NCI-H1694 treated with DMSO at 0.1 percent for 48 hours (cell line): ENCODE data around the gene PPIL1.

Source experiments
- DNase-seq: peaks from one replicate; lab custom pipeline; 2025; lab: John Stamatoyannopoulos, UW

Gene PPIL1

DNA sequence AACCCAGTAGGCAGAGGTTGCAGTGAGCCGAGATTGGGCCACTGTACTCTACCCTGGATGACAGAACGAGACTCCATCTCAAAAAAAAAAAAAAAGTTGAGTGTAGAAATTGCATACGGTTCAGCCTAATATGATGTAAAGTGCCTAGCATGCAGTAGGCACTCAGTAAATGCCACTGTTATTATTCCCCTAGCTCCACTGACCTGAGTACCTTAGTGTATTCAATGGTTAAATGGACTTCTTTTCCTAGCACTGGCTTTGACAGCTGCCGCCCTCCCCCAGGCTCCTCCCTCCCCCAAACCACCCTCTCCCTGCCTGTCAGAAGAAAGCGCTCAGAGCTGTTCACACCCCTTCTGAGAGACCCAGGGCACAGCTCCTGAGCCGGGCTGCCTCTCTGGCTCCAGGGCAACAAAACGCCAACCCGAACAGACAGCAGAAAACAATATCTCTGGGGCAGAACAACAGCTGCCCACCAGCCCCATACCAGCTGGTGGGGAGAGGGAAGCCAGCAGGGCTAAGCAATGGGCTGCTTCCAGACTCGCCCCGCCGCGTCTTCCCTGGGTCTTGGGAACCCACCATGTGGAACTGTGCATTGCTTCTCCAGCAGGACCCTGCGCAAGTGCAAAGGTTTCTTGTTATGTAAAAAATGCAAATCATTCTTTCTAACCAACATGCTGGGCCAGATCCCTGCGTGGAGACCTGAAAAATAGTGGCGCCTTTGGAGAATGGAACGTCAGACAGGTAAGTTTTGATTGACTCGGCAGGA, 39.8 kb downstream of the PPIL1 start:
- DNase-seq: peak; percentile 40

DNA sequence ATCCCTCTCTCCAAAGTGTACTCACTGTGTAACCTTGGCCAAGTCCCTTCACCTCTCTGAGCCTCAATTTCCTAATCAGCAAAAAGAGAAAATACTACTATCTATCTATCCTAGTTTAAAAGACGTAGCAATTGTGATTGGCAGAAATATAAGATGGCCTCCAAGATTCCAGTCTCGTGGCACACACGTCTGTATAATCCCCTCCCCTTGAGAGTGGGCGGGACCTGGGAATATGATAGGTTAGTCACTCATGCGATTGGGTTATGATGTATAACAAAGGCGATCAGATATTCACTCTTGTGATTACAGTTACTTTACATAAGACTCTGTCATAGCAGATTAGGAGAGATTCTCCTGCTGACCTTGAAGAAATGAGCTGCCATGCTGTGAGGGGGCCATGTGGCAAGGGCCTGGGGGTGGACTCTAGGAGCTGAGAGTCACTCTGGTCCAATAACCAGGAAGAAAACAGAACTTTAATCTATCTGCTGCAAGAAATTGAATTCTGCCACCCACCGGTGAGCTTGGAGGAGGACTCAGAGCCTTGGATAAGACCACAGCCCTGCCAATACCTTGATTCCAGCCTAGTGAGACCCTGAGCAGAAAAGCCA, 41.3 kb downstream of the PPIL1 start:
- DNase-seq: no peak

DNA sequence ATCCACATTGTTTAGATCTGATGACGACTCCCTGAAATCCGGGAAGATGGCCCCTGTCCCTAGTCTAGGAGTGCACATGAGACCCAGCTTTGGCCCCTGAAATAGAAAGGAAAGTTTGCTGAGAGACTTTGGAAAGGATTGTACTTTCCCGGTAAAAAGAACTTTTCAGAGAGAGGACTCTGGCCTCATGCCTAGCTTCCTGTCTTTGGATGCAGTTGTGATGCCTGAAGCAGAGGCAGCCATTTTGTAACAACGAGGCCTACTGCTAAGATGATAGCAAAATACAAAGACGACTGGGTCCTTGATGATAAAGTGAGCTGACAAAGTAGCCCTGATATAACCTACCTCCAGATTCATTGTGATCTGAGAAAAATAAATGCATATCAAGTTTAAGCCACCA, 42.3 kb downstream of the PPIL1 start:
- no peak for DNase-seq

DNA sequence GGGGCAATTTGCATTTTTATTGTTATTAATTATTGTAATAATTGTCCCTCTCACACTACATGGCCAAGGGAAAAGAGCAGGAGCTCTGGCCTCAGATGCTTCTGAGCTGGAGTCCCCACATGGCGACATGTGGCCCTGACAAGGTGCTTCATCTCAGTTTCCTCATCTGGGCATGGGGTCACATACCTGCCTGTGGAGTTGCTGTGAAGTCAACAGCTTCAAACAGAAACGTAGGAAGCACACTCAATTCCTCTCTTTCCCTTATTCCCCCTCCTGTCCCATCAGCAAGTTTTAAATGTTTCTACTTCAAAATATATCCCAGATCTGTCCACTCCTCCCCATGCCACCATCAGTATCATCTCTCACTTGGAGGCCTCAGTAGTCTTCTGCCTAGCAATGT, 44.0 kb downstream of the PPIL1 start:
- no peak for DNase-seq

DNA sequence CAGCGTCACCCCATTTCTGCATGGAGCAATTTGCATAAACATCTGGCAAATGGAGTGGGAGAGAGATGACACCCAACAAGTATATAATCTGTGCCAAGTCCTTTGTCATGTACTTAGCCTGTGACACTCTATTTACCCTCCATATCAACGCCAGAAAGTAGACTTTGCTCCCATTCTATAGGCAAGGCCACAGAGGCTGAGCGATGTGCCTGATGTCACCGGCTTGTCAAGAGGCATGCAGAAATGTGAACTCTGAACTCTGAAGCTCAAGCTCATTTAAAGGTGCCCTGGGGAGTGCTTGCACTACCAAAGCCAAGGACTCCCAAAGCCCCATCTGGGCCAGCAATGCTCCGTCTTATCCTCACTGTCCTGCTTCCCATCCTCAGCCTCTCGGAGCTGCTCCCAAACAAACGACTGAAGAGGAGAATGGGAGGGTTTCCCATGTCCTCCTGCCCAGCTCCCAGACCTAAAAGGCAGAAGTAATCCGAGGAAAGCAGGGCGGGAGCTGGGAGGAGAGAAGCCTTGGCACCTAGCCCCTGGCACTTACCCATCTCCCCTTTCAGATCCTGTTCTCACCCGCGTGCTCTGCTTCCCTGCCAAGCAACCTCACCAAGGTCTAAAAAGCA, 44.6 kb downstream of the PPIL1 start:
- DNase-seq: peak; percentile 89

DNA sequence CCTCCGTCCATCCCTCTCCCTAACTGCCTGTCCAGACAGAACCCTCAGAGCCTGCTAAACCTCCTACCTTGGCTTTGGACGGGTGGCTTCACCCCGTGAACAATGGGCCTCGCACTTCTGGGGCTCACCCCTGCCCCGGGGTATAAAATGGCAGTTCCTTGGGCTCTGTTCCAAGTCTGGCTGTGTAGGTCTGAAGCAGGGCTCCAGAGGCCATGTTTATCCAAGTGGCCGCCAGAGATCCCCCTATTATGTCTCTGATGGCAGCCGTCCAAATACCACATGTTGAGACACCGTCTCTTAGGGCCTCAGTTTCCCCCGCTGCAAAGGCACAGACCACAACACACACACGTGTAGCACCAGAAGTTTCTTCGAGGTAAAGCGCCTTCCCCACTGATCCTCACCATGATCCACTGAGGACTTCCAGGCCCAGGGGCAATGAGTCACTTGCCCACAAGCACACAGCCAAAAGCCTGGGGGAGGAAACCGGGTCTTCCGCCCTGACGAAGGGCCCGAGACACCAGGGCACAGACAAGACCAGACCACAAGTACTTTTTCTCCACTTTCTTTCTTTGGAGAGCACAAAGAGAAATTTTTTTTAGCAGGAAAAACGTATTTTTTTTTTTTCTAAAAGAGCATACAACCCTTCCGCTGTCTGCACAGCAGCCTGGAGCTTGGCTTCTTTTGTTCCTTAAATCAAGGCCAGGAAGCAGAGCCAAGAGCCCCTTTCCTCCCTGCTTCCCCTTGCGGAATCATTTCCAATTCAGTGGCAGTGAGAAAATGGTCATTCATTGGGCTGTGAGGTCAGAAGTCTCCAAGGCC, 47.1 kb downstream of the PPIL1 start:
- no peak for DNase-seq

DNA sequence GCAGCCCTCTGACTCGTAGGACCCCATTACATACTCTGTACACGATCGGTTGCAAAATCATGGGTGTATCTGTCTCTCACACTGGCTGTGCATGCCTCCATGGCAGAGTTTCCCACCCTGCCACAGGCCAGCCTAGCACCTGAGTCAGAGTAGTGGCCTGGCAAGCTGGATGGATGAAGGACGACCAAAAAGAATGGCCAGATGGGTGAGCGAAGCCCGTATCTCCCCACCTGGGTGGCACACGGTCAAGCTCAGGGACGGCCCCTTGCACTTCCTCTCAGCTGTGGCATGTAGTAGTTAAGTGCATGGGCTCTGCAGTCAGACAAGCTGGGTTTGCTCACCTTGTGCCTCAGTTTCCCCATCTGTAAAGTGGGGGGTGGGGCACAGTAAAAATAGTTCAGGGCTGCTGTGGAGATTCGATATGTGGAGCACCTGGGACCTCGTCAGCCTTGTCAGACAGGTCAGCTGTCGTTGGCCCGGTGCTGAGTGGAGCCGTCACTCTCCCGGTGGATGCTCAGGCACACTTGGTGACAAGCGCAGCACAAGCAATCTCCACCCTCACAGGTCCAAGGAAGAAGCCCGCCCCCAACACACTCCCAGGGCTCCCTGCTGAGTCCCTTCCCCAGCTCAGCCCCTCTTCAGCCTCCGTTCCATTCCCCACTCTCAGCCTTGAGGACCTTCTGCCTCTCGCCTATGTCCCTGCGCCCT, 47.9 kb downstream of the PPIL1 start:
- DNase-seq: no peak

DNA sequence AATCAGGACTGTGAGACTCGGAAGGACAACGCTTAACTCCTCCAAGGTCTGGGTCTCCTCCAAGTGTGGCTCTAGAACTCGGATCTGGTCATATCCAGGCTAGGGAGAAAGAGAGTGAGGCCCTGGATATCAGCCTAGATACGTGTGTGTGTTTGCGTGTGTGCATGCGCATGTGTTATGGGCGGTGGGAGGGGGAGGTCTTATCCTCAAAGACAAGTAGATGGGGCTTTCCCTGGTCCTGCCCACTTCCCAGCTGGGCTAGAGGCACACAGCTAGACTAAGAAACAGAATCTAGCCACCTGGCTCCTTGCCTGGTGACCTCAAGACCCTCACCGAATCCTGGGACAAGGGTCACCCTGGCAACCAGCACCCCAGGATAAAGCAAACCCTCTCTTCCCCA, 48.6 kb downstream of the PPIL1 start:
- DNase-seq: no peak

DNA sequence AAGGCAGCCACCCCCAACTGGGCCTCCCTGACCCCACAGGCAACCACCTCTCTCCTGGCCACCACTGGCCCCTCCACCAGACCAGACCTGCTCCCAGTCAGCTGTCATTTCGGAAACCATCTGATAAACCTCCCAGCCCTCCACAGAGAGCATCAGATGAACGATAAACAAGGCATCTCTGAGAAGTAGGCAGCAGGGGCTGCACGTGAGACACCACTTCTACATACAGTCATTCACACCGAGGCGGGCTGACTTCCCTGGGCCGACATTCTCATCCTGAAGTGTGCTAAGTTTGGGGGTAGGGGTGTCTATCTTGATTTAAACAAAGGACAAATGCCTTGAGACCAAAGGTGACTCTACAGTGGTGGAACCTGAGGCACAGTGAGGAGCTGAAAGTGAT, 49.2 kb downstream of the PPIL1 start:
- DNase-seq: no peak

DNA sequence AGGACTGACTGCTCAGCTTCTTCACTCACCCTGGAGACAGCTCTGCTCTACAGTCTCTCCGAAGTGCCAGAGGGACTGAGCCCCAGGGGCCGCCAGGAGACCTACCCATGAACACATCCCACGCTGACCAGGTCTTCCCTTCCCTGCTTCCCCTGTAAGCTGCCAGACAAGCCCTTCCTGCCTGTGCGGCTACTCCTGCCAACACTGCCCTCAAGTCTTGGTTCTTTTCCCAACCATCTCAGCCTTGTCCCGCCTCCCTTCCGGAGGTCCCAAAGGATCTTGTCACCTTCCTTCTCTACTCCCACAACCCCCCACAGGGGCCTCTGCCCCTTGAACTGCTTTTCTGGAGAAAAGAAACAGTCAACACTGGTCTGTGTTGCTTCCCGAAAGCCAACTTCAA, 50.4 kb downstream of the PPIL1 start:
- no peak for DNase-seq

DNA sequence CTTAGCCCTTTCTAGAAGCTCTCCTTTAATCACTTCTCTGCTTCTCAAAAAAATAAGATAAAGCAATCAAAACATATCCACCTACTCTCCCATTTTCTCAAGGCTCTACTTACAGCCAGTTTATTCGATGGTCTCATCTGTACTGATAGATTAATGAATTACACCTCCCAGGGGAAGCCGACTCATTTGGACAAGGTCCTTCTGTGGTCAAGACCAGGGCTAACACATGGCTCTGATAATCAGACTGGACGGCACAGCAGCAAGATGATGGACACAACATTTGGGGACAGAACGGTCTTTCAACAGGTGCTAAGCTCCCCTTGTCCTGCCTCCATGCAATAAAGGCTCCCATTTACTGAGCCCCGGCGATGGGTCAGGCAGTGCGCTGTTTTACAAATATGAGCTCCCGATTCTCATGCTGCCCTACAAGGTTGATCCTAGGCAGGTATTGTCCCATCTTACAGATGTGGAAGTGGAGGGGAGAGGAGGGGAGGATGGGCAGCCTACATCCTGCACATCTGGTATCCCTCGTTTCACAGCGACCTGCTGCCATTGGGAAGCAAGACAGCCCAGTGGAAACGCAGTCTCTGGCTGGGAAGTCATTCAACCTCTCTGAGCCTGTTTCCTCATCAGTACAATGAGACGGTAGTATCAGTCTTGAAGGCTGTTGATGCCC, 51.0 kb downstream of the PPIL1 start:
- no peak for DNase-seq

DNA sequence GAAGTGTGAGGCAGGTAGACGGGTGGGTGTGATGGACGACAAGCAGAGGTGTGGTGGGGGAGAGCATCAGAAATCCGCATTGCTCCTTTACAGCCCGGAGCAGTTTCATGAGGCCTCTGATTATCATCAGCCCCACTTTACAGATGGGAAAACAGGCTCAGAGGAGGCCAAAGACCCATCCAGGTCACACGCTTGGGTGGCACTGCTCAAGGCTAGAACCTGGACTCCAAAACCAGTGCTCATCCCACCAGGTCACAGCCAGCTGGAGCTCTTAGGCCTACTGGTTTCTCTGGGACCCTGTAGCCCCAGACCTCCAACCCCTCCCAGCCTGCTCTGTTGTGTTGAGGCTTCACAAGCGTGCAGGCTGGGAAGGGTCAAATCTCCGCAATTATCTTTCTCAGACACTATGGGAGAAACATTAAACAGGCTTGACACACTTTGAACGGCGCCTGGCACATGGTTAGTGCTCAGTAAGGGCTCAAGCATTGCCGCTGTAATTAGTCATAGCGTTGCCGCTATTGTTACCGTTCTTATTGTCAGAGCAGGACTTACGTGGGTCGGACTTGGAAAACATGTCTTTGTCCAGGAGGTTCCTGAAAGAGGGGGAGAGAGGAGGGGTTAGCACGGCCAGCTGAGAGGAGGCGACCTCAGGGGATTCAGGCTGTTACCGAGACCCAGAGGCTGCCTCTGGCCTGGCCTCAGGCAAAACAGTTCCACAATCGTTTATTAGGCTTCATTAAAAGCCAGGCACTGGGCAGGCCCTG, 51.9 kb downstream of the PPIL1 start:
- no peak for DNase-seq

DNA sequence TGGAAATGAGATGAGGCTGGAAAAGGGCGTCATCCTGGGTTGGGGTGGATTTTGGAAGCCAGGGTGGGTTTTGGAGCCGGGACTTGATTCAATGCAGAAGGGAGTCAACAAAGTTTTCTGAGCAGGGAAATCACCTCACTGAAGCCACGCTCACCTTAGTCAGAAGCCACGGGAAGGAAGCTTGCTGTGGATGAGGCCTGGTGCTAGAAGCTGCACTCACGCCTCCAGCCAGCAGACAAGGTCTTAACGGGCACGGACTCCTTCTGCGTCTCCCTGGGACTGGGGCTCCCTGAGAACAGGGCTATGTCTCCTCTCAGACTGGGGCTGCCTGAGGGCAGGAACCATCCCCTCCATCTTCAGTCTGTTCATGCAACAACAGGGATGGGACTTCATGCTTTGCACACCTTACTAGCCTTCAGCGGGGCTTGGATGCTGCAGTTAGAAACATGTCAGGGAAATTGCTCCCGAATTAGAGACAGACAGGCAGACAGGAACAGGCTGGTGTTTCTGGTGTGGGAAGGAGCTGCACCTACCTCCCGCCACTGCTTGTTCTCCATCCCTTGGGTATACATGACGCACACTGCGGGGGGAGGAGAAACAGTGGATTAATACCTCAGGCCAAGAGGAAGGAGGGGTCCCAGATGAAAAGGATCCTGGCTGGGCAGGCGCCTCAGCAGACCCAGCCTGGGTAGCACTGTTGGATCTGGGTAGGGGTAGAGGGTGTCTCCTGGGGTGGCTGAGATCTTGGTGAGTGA, 52.8 kb downstream of the PPIL1 start:
- no peak for DNase-seq

DNA sequence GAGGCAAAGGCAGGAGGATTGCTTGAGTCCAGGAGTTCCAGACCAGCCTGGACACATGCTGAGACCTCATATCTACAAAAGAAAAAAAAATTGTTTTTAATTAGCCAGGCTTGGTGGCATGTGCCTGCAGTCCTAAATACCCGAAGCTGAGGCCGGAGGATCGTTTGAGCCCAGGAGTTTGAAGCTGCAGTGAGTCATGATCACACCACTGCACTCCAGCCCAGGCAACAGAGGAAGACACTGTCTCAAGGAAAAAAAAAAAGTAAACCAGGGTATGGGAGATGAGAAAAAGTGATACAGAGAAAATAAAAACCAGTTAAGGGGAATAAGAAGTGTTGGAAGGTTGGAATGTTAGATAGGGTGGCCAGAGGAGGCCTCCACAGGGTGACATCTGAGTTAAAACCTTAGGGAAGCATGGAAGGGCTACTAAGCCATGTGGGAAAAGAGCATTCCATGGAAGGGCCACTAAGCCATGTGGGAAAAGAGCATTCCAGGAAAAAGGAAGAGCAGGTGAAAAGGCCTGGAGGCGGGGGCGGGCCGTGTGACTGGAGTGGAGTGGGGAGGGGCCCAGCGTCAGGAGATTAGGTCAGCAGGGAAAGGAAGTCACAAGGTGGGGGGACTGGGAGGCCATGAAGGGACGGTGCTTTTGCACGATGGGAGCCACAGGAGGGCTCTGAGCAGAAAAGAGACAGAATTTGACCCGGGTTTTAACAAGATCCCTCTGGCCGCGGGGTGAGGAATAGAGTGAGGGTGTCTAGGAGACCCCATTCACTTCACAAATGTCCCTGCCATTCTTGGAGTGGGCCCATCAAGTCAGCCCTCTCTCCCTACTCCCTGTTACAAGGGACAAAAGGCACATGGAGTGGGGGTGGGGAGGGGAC, 53.7 kb downstream of the PPIL1 start:
- DNase-seq: no peak

DNA sequence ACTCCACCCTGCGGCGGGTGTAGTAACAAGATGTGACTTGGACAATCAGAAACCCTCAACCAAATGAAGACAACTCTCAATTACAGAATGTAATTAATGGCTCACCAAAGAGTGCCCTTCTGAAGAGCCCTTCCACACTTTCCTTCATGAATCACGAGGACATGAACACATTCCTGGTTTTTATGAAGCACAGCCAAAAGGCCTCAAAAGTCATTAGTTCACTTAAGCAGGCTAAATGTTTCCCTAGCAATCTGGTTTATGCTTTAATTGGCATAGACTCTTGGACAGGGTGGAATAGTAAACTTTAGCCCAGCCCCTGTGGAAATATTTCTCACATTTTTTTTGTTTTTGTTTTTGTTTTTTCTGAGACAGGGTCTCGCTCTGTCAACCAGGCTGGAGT, 55.8 kb downstream of the PPIL1 start:
- DNase-seq: no peak

DNA sequence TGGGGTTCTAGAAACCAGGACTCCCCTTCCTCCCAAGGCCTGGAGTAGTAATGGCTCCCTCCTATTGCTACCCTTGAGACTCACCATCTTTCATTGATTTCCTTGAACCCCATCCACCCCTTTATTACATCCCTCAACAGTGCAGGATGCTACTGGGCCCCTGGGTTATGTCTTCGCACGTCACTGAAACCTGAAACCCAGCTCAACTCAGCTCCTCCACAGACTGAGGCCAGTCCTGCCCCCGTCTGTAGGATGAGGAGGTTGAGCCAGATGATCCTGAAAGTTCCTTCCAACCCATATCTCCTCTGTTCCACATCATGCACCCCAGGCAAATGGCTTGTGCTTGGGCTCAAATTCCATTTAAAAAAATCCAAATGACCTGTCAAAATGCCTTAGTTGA, 56.8 kb downstream of the PPIL1 start:
- no peak for DNase-seq

DNA sequence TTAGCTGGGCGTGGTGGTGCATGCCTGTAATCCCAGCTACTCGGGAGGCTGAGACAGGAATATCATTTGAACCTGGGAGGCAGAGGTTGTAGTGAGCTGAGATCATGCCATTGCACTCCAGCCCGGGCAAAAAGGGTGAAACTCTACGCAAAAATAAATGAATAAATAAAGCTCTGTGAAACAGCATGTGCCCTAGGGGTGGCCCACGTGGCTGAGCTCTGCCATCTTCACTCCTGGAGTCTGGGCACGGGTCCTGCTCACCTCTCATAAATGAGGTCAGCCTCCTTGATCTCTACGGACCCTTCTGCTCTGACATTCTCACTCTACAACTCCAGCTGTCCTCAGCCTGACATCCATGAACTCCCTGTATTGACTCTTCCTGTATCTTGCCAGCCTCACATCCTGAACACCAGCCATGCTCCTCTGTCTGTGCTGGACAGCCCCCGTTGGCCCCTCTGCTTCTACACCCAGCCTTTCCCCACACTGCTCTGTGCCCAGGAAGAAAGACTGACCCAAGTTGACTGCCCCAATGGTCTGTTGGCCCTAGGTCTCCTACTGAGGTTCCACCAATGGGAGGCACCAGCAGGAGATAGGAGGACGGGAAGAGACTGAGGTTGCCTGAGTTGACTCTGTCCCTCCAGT, 57.3 kb downstream of the PPIL1 start:
- DNase-seq: no peak

DNA sequence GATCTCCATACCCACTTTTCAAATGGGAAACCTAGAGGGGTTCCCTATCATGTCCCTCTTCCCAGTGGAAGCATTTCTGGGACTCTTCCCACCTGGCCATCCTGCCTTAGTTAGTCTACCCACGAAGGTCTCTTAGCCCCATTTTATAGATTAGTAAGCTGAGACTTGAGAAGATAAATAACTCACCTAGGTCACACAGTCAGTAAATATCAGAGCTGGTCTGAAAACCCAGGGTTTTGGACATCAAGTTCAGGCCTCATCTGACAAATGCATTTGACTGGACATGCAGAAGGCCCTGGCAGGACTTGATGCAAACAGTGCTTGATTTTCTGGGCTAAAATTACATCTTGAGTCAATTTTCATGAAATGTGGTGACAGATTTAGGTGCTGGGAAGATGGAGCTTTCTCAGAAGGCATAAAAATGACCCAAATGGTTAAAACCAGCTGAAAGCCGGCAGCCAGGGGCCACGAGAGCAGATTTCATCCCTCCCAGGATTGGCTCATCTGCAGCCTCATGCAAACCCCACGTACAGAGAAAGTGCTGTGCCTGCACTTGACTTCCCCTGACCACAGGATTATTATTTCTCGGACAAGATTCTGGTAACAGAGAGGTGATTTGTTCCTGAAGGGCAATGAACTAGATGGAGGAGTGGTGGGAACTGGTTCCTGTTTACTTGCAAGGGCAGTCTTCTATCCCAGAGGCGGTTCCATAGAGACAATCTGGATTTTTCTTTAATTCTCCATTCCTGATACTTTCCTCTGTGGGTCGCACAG, 58.5 kb downstream of the PPIL1 start:
- DNase-seq: no peak
